ENCODE data around the gene KDM1B. TPM values are rescaled to one million over a fixed set of nuclear protein-coding genes. Genes with fewer than 3 reads are reported as not detected.

KDM1B gene
- total RNA-seq, 1 experiment from 2014 or later, result 25.0 TPM

- no peak for ATAC-seq
- Histone ChIP-seq H3K4me1 (ENCODE audit: insufficient read depth, low read length) (peaks cover 37% of the 10 kb centered on the region), H3K79me2 (ENCODE audit: low read length) (peaks cover 54% of the 10 kb centered on the region), H3K9me2 (replicated peaks; ENCODE audit: low read length) (no peaks in the 10 kb centered on the region), H3K27me3 (ENCODE audit: low read length) (no peaks in the 10 kb centered on the region), H3K36me3 (ENCODE audit: low read depth, low read length) (peaks cover 16% of the 10 kb centered on the region; the same call in 1 of the 2 replicates), H3K4me3 (ENCODE audit: low read length) (peak overlapping the region; percentile 76), H3K27ac (ENCODE audit: low read length) (peak overlapping the region; percentile 75), H4K20me1 (ENCODE audit: low read length) (peaks cover 43% of the 10 kb centered on the region), H3F3A (ENCODE audit: low read length, unreplicated experiment) (peaks cover 5% of the 10 kb centered on the region), H3K4me2 (ENCODE audit: low read length) (peak overlapping the region; percentile 93), H3K9ac (ENCODE audit: low read length) (peak overlapping the region; percentile 97), H3K9me3 (ENCODE audit: low read length) (no peaks in the 10 kb centered on the region), H2AFZ (ENCODE audit: low read length) (peak overlapping the region; percentile 45)
- TF ChIP-seq, protein P1, sequence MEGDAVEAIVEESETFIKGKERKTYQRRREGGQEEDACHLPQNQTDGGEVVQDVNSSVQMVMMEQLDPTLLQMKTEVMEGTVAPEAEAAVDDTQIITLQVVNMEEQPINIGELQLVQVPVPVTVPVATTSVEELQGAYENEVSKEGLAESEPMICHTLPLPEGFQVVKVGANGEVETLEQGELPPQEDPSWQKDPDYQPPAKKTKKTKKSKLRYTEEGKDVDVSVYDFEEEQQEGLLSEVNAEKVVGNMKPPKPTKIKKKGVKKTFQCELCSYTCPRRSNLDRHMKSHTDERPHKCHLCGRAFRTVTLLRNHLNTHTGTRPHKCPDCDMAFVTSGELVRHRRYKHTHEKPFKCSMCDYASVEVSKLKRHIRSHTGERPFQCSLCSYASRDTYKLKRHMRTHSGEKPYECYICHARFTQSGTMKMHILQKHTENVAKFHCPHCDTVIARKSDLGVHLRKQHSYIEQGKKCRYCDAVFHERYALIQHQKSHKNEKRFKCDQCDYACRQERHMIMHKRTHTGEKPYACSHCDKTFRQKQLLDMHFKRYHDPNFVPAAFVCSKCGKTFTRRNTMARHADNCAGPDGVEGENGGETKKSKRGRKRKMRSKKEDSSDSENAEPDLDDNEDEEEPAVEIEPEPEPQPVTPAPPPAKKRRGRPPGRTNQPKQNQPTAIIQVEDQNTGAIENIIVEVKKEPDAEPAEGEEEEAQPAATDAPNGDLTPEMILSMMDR (conservative IDR thresholded peaks at IDR 0.05; ENCODE audit: low read depth, low read length), result no peak
- TF ChIP-seq EZH2phosphoT487 (IDR thresholded peaks at IDR 0.05; ENCODE audit: borderline replicate concordance, low read length) (no peak), EZH2 (IDR thresholded peaks at IDR 0.05; ENCODE audit: low read length, unreplicated experiment) (no peak)
- intact Hi-C loops (cut with micrococcal nuclease), result loop anchor here (2.0 to 5.0 kb wide), 5 partner anchors 51 to 239 kb away; partner anchors contain the start of genes KDM1B, RNF144B and TPMT
- TSS peak; percentile 70 for BruUV-seq (replicated peaks)
- DNase-seq, result no peak
- CTCF ChIA-PET, result interaction anchor here (0.6 kb wide), 4 partner anchors 16 to 691 kb away, joined by 3 to 9 read pairs (median 6); no protein-coding TSS in a partner anchor
- POLR2A ChIA-PET (ENCODE audit: unreplicated experiment), result interaction anchor here (0.7 to 1.0 kb wide), 2 partner anchors 36 to 124 kb away, joined by 5 to 9 read pairs; partner anchors contain the start of gene RNF144B
Observed at GRCh38 chr6:18263418-18264218, 108.4 kb downstream of the KDM1B start.

- Histone ChIP-seq H3K27ac (ENCODE audit: low read length) (peak within 1 kb of the TSS; percentile 75), H3K9me3 (ENCODE audit: low read length) (no peaks in the 10 kb centered on the region), H3K4me1 (ENCODE audit: insufficient read depth, low read length) (peaks cover 43% of the 10 kb centered on the region), H2AFZ (ENCODE audit: low read length) (peak within 1 kb of the TSS; percentile 92), H3K27me3 (ENCODE audit: low read length) (no peaks in the 10 kb centered on the region), H3K9me2 (replicated peaks; ENCODE audit: low read length) (no peaks in the 10 kb centered on the region), H3F3A (ENCODE audit: low read length, unreplicated experiment) (peaks cover 5% of the 10 kb centered on the region), H3K9ac (ENCODE audit: low read length) (peak within 1 kb of the TSS; percentile 97), H3K4me2 (ENCODE audit: low read length) (peak within 1 kb of the TSS; percentile 95), H3K4me3 (ENCODE audit: low read length) (peak within 1 kb of the TSS; percentile 76), H3K36me3 (ENCODE audit: low read depth, low read length) (peaks cover 13% of the 10 kb centered on the region; the same call in 1 of the 2 replicates), H3K79me2 (ENCODE audit: low read length) (peaks cover 47% of the 10 kb centered on the region), H4K20me1 (ENCODE audit: low read length) (peaks cover 38% of the 10 kb centered on the region)
- POLR2A ChIA-PET (ENCODE audit: unreplicated experiment), result interaction anchor here (0.6 to 1.0 kb wide), 4 partner anchors 36 to 167 kb away, joined by 3 to 10 read pairs (median 7); partner anchors contain the start of gene RNF144B
- ATAC-seq, result peak; percentile 51
- peak; percentile 80 for DNase-seq
- intact Hi-C loops (cut with micrococcal nuclease), result loop anchor here (2.0 to 5.0 kb wide), 5 partner anchors 50 to 238 kb away; partner anchors contain the start of genes KDM1B, RNF144B and TPMT
- BruUV-seq (replicated peaks), result no TSS peak
- CTCF ChIA-PET, result interaction anchor here (0.6 kb wide), 4 partner anchors 16 to 692 kb away, joined by 3 to 9 read pairs (median 6); no protein-coding TSS in a partner anchor
- TF ChIP-seq, protein P1 (conservative IDR thresholded peaks at IDR 0.05; ENCODE audit: low read depth, low read length), result peak; percentile 54; the same call in 1 of the 2 replicates
- no peak for TF ChIP-seq EZH2 (IDR thresholded peaks at IDR 0.05; ENCODE audit: low read length, unreplicated experiment)
Observed at GRCh38 chr6:18264219-18264922, 109.1 kb downstream of the KDM1B start, which contains the start of gene DEK. Gene DEK, minus strand, starts transcription at chr6:18264530. Its CDS starts 543 bp downstream, at chr6:18263987.
